Measurements from ENCODE around the gene RNF10.

DNA sequence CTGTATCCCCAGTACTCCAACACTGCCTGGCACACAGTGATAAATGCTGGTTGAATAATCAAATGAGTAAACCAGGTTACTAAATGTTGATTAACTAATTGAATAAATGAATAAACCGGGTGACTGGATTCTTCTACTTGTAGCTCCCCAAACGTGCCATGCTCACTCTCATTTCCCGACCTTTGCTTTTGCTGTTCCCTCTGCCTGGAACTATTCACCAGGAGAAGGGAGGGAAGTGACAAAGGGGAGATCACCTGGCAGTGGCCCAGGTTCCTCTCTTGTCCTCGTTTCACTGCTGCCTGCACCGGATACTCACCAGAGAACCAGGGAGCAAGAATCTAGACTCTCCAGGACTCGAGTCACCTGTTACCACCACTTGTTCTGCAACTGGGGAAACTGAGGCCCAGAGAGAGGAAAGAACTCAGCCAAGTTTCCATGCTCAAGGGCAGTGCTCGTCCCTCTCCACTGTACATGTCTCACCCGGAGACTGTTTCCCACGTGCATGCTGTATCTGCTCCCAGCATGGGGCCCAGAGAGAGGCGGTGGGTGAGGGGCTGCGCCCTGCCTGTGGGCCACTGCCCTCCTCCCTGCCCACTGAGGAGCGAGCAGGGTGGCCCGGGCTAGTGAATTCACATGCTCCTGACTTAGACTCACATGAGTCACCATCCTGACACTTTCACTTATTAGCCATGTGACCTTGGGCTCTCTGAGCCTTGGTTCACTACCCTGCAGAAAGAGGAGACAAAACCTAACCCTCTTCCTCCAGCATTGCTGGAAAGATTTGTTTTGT lies 64.7 kb downstream of the RNF10 start:
- TF ChIP-seq, protein P1, sequence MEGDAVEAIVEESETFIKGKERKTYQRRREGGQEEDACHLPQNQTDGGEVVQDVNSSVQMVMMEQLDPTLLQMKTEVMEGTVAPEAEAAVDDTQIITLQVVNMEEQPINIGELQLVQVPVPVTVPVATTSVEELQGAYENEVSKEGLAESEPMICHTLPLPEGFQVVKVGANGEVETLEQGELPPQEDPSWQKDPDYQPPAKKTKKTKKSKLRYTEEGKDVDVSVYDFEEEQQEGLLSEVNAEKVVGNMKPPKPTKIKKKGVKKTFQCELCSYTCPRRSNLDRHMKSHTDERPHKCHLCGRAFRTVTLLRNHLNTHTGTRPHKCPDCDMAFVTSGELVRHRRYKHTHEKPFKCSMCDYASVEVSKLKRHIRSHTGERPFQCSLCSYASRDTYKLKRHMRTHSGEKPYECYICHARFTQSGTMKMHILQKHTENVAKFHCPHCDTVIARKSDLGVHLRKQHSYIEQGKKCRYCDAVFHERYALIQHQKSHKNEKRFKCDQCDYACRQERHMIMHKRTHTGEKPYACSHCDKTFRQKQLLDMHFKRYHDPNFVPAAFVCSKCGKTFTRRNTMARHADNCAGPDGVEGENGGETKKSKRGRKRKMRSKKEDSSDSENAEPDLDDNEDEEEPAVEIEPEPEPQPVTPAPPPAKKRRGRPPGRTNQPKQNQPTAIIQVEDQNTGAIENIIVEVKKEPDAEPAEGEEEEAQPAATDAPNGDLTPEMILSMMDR (IDR thresholded peaks at IDR 0.05): no peak
- no peak for TF ChIP-seq ZFX (IDR thresholded peaks at IDR 0.05; ENCODE audit: borderline replicate concordance)

Data from 22Rv1 (cell line).